WTC11 (cell line): ENCODE results near the gene HRH3. TPM values are rescaled to one million over a fixed set of nuclear protein-coding genes. Genes with fewer than 3 reads are reported as not detected.

Experiments used
- ATAC-seq: fragments of 200-7000 bp; cut with Tn5 transposase; 2 replicates; pipeline ENCODE4 v1.10.0; 2021; ENCODE audit warnings: mild to moderate bottlenecking, moderate library complexity
- CTCF ChIA-PET: fragments of 300-600 bp; sonication (Branson Sonifier 250); formaldehyde crosslinking; loops from one replicate; lab custom pipeline; 2021; ENCODE audit warnings: antibody characterized with exemption; lab: Charles Lee
- POLR2A ChIA-PET: fragments of 350-600 bp; sonication (Branson Sonifier 250); formaldehyde crosslinking; loops from one replicate; lab custom pipeline; 2021; ENCODE audit warnings: antibody characterized with exemption; lab: Charles Lee
- DNase-seq: peaks from one replicate; pipeline ENCODE4 v3.0.0; 2021; ENCODE audit warnings: low spot score
- H3K27ac Mint-ChIP-seq: 2 replicates; pipeline ENCODE4 v1.8.0; 2021; ENCODE audit warnings: mixed read lengths
- H3K27me3 Mint-ChIP-seq: 2 replicates; pipeline ENCODE4 v1.8.0; 2021; ENCODE audit warnings: low read depth, mild to moderate bottlenecking, moderate library complexity, mixed read lengths
- H3K36me3 Mint-ChIP-seq: 2 replicates; pipeline ENCODE4 v1.8.0; 2021; ENCODE audit warnings: mixed read lengths
- H3K4me1 Mint-ChIP-seq: 2 replicates; pipeline ENCODE4 v1.8.0; 2022; ENCODE audit warnings: mixed read lengths
- H3K4me3 Mint-ChIP-seq: 2 replicates; pipeline ENCODE4 v1.8.0; 2021; ENCODE audit warnings: mild to moderate bottlenecking, moderate library complexity, mixed read lengths
- H3K9me3 Mint-ChIP-seq: 2 replicates; pipeline ENCODE4 v1.8.0; 2021; ENCODE audit warnings: mixed read lengths
- CREM ChIP-seq: sonication (generic); formaldehyde crosslinking; IDR thresholded peaks from 2 replicates; pipeline ENCODE4 v1.8.1; 2022; ENCODE audit warnings: mild to moderate bottlenecking, missing genetic modification reagents, moderate library complexity
- FOXJ3 ChIP-seq: sonication (generic); formaldehyde crosslinking; IDR thresholded peaks from 2 replicates; pipeline ENCODE4 v1.9.0; 2021; ENCODE audit warnings: missing genetic modification reagents, mild to moderate bottlenecking, borderline replicate concordance
- GTF2I ChIP-seq: fragments of 250-450 bp; sonication (Bioruptor Pico); conservative IDR thresholded peaks from 2 replicates; pipeline ENCODE4 v1.4.0; 2021; ENCODE audit warnings: mild to moderate bottlenecking
- NFYB ChIP-seq: sonication (generic); formaldehyde crosslinking; conservative IDR thresholded peaks from 2 replicates; pipeline ENCODE4 v1.8.0; 2022; ENCODE audit warnings: low read depth, missing genetic modification reagents
- NR3C1 ChIP-seq: sonication (generic); formaldehyde crosslinking; conservative IDR thresholded peaks from 2 replicates; pipeline ENCODE4 v1.8.1; 2023; ENCODE audit warnings: low read depth, mild to moderate bottlenecking, missing genetic modification reagents
- OVOL2 ChIP-seq: fragments of 250-450 bp; sonication (Bioruptor Pico); IDR thresholded peaks from 2 replicates; pipeline ENCODE4 v1.9.0; 2021; ENCODE audit warnings: mild to moderate bottlenecking, borderline replicate concordance
- RELA ChIP-seq: sonication (generic); formaldehyde crosslinking; IDR thresholded peaks from 2 replicates; pipeline ENCODE4 v1.8.1; 2022; ENCODE audit warnings: missing genetic modification reagents, mild to moderate bottlenecking, borderline replicate concordance
- SOX15 ChIP-seq: fragments of 250-450 bp; sonication (Bioruptor Pico); IDR thresholded peaks from 2 replicates; pipeline ENCODE4 v1.9.0; 2021; ENCODE audit warnings: mild to moderate bottlenecking
- SP1 ChIP-seq: sonication (generic); formaldehyde crosslinking; conservative IDR thresholded peaks from 2 replicates; pipeline ENCODE4 v1.8.1; 2022; ENCODE audit warnings: missing genetic modification reagents
- ZNF671 ChIP-seq: fragments of 250-450 bp; sonication (Bioruptor Pico); IDR thresholded peaks from 2 replicates; pipeline ENCODE4 v1.8.0; 2021; ENCODE audit warnings: mild to moderate bottlenecking
- total RNA-seq: library from RNA; stranded (reverse); gene quantifications from 3 replicates; pipeline ENCODE4 v1.2.3, GENCODE V29; 2021
- TF ChIP-seq, protein P1 (sequence below): sonication (generic); formaldehyde crosslinking; IDR thresholded peaks from 2 replicates; pipeline ENCODE4 v1.8.1; 2022; ENCODE audit warnings: low read depth, mild to moderate bottlenecking, moderate library complexity, missing genetic modification reagents, borderline replicate concordance
- TF ChIP-seq, protein P2 (sequence below): sonication (generic); formaldehyde crosslinking; IDR thresholded peaks from 2 replicates; pipeline ENCODE4 v1.8.0; 2023; ENCODE audit warnings: mild to moderate bottlenecking, missing genetic modification reagents
- TF ChIP-seq, protein P3 (sequence below): sonication (generic); formaldehyde crosslinking; IDR thresholded peaks from 2 replicates; pipeline ENCODE4 v1.8.1; 2023; ENCODE audit warnings: mild to moderate bottlenecking, moderate library complexity, missing genetic modification reagents
- TF ChIP-seq, protein P4 (sequence below): sonication (generic); formaldehyde crosslinking; IDR thresholded peaks from 2 replicates; pipeline ENCODE4 v1.8.0; 2022; ENCODE audit warnings: mild to moderate bottlenecking, missing genetic modification reagents
- TF ChIP-seq, protein P5 (sequence below): sonication (generic); formaldehyde crosslinking; conservative IDR thresholded peaks from 2 replicates; pipeline ENCODE4 v1.8.1; 2023; ENCODE audit warnings: mild to moderate bottlenecking, low read depth, missing genetic modification reagents, moderate library complexity

HRH3 gene
- total RNA-seq, 1 experiment from 2014 or later = 3.3 TPM

GRCh38 chr20:62209850-62210495, 10.1 kb downstream of the HRH3 start (continued):
- TF ChIP-seq ZNF671 (CRISPR knock-in tag) (no peak), OVOL2 (no peak), GTF2I (CRISPR knock-in tag) (no peak), SP1 (CRISPR knock-in tag) (no peak), FOXJ3 (no peak), NFYB (CRISPR knock-in tag) (no peak)
- TF ChIP-seq, protein P1, sequence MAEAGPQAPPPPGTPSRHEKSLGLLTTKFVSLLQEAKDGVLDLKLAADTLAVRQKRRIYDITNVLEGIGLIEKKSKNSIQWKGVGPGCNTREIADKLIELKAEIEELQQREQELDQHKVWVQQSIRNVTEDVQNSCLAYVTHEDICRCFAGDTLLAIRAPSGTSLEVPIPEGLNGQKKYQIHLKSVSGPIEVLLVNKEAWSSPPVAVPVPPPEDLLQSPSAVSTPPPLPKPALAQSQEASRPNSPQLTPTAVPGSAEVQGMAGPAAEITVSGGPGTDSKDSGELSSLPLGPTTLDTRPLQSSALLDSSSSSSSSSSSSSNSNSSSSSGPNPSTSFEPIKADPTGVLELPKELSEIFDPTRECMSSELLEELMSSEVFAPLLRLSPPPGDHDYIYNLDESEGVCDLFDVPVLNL (CRISPR knock-in tag) = no peak
- TF ChIP-seq, protein P2, sequence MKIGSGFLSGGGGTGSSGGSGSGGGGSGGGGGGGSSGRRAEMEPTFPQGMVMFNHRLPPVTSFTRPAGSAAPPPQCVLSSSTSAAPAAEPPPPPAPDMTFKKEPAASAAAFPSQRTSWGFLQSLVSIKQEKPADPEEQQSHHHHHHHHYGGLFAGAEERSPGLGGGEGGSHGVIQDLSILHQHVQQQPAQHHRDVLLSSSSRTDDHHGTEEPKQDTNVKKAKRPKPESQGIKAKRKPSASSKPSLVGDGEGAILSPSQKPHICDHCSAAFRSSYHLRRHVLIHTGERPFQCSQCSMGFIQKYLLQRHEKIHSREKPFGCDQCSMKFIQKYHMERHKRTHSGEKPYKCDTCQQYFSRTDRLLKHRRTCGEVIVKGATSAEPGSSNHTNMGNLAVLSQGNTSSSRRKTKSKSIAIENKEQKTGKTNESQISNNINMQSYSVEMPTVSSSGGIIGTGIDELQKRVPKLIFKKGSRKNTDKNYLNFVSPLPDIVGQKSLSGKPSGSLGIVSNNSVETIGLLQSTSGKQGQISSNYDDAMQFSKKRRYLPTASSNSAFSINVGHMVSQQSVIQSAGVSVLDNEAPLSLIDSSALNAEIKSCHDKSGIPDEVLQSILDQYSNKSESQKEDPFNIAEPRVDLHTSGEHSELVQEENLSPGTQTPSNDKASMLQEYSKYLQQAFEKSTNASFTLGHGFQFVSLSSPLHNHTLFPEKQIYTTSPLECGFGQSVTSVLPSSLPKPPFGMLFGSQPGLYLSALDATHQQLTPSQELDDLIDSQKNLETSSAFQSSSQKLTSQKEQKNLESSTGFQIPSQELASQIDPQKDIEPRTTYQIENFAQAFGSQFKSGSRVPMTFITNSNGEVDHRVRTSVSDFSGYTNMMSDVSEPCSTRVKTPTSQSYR (CRISPR knock-in tag) = no peak

DNA sequence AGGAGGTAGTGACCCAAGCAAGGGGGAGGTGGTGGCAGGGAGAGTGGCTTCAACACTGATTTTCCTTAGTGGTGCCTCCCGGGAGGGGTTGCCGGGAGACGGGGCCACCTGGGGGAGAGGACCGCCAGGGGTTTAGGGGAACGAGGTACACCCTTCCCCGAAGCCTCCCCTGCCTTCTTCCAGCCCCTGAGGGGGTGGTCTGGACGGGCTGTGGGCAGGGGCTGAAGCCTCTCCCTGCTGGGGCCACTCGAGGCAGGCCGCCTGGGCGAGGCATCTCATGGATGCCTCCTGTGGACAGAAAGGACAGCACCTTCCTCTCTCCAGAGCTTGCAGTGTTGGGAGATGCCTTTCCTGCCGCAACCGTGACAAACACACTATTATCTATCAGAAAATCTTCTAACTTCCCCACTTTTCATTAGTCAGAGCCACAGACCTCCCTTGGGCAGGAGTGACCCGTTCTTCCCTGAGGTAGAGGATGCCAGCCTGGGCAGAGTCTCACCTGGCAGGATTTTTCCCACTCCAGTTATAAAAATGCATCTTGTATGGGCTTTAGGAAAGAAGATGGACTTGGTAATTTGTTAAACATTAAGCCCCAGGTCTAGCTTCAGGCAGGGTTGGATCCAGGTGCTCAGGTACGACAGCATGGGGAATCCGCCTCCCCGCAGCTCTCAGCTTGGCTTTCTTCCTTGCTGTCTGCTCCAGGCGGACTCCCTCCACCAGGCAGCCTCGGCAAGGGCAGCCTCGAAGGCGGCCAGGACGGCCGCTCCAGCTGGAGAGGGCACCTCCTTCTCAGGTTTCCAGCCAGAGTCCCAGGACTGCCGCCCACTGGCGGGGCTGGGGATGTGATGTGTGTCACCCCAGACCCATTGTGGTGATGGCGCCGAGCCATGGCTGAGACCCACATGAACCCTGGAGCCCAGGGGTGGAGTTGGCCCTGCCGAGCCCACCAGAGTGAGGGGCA, 11.0 kb downstream of the HRH3 start:
- Mint-ChIP-seq H3K9me3 (no peaks in the 10 kb centered on the region), H3K4me3 (no peak overlapping the region), H3K27ac (no peak overlapping the region), H3K27me3 (no peaks in the 10 kb centered on the region), H3K4me1 (peaks cover 3% of the 10 kb centered on the region; the same call in 1 of the 2 replicates), H3K36me3 (no peaks in the 10 kb centered on the region)
- TF ChIP-seq, protein P3, sequence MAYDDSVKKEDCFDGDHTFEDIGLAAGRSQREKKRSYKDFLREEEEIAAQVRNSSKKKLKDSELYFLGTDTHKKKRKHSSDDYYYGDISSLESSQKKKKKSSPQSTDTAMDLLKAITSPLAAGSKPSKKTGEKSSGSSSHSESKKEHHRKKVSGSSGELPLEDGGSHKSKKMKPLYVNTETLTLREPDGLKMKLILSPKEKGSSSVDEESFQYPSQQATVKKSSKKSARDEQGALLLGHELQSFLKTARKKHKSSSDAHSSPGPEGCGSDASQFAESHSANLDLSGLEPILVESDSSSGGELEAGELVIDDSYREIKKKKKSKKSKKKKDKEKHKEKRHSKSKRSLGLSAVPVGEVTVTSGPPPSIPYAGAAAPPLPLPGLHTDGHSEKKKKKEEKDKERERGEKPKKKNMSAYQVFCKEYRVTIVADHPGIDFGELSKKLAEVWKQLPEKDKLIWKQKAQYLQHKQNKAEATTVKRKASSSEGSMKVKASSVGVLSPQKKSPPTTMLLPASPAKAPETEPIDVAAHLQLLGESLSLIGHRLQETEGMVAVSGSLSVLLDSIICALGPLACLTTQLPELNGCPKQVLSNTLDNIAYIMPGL (CRISPR knock-in tag) = 0 out of 2 replicates have a peak, but pooled peaks have one; percentile 16
- no peak for TF ChIP-seq SOX15 (CRISPR knock-in tag)
- TF ChIP-seq CREM (CRISPR knock-in tag) = no peak
- 0 out of 2 replicates have a peak, but pooled peaks have one; percentile 36 for TF ChIP-seq GTF2I (CRISPR knock-in tag)
- POLR2A ChIA-PET = interaction anchor here (0.6 kb wide), 1 partner anchor 598 kb away, joined by 5 read pairs; no protein-coding TSS in a partner anchor
- DNase-seq (peak; percentile 78), ATAC-seq (peak; percentile 83)
- CTCF ChIA-PET = interaction anchor here (0.6 to 1.4 kb wide), 14 partner anchors 10 to 255 kb away, joined by 3 to 7 read pairs (median 3); partner anchors contain the start of genes ADRM1 and OSBPL2

DNA sequence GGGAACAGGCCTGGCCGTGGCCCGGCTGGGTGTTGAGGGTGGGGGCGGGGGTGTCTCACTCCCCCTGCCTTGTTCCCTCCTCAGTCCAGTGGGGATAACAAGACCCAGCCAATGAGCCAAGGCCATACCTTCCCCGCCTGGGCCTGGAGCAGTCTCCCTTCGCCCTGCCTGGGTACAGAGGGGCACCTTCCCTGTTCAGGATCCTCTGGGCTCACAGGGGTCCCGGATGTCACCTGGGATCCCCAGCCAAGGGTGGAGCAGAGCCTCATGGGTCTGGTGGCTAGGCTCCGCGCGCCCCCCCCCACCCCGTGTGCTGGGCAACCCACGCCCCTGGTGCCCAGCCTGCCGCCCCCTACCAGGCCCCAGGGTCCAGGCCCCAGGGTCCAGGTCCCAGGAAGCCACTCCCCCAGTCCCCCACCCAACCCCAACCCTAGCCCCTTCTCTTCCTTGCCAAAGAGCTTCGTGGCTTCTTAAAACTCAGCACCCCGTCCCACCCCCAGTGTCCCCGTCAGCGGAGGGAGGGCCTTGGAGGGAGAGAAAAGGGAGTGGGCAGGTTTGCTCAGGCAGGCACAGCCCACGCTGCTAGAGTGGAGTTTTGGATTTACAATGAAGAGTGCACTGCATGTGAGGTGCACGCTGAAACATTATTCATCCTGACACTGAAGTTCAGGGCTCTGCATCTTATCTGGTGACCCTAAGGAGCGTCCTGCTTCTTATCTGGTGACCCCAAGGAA, 11.8 kb downstream of the HRH3 start:
- POLR2A ChIA-PET = interaction anchor here (0.6 kb wide), 1 partner anchor 597 kb away, joined by 5 read pairs; no protein-coding TSS in a partner anchor
- Mint-ChIP-seq H3K4me1 (peaks cover 3% of the 10 kb centered on the region; the same call in 1 of the 2 replicates), H3K9me3 (no peaks in the 10 kb centered on the region), H3K4me3 (no peak overlapping the region), H3K27me3 (no peaks in the 10 kb centered on the region), H3K27ac (no peak overlapping the region), H3K36me3 (0 out of 2 replicates have a peak, but pooled peaks cover 2% of the 10 kb centered on the region)
- DNase-seq (no peak), ATAC-seq (no peak)
- CTCF ChIA-PET = interaction anchor here (1.1 to 1.4 kb wide), 2 partner anchors 94 to 206 kb away, joined by 4 read pairs; partner anchors contain the start of gene ADRM1
- TF ChIP-seq RELA (CRISPR knock-in tag) (no peak), NR3C1 (CRISPR knock-in tag) (no peak)
- TF ChIP-seq, protein P4, sequence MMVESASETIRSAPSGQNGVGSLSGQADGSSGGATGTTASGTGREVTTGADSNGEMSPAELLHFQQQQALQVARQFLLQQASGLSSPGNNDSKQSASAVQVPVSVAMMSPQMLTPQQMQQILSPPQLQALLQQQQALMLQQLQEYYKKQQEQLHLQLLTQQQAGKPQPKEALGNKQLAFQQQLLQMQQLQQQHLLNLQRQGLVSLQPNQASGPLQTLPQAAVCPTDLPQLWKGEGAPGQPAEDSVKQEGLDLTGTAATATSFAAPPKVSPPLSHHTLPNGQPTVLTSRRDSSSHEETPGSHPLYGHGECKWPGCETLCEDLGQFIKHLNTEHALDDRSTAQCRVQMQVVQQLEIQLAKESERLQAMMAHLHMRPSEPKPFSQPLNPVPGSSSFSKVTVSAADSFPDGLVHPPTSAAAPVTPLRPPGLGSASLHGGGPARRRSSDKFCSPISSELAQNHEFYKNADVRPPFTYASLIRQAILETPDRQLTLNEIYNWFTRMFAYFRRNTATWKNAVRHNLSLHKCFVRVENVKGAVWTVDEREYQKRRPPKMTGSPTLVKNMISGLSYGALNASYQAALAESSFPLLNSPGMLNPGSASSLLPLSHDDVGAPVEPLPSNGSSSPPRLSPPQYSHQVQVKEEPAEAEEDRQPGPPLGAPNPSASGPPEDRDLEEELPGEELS = no peak
- TF ChIP-seq, protein P5, sequence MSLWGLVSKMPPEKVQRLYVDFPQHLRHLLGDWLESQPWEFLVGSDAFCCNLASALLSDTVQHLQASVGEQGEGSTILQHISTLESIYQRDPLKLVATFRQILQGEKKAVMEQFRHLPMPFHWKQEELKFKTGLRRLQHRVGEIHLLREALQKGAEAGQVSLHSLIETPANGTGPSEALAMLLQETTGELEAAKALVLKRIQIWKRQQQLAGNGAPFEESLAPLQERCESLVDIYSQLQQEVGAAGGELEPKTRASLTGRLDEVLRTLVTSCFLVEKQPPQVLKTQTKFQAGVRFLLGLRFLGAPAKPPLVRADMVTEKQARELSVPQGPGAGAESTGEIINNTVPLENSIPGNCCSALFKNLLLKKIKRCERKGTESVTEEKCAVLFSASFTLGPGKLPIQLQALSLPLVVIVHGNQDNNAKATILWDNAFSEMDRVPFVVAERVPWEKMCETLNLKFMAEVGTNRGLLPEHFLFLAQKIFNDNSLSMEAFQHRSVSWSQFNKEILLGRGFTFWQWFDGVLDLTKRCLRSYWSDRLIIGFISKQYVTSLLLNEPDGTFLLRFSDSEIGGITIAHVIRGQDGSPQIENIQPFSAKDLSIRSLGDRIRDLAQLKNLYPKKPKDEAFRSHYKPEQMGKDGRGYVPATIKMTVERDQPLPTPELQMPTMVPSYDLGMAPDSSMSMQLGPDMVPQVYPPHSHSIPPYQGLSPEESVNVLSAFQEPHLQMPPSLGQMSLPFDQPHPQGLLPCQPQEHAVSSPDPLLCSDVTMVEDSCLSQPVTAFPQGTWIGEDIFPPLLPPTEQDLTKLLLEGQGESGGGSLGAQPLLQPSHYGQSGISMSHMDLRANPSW (CRISPR knock-in tag) = no peak
